NCI-H446 (cell line): ENCODE data around the gene SUSD4.
"Not testable (repeated sequence)": the region's sequence is repeated elsewhere in the genome, so short reads cannot be mapped to it uniquely, and the experiment has no call there.

Experiments
- DNase-seq, 2 experiments: peaks; one replicate each; lab custom pipeline; 2025; lab: John Stamatoyannopoulos, UW

Gene SUSD4

DNA sequence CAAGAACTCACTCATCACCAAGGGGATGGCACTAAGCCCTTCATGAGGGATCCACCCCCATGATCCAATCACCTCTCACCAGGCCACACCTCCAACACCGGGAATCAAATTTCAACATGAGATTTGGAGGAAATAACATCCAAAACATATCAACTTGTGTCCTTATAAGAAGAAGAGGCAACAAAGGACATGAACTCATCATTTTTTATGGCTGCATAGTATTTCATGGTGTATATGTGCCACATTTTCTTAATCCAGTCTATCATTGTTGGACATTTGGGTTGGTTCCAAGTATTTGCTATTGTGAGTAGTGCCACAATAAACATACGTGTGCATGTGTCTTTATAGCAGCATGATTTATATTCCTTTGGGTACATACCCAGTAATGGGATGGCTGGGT, 112.6 kb downstream of the SUSD4 start:
- not testable (repeated sequence) for DNase-seq

DNA sequence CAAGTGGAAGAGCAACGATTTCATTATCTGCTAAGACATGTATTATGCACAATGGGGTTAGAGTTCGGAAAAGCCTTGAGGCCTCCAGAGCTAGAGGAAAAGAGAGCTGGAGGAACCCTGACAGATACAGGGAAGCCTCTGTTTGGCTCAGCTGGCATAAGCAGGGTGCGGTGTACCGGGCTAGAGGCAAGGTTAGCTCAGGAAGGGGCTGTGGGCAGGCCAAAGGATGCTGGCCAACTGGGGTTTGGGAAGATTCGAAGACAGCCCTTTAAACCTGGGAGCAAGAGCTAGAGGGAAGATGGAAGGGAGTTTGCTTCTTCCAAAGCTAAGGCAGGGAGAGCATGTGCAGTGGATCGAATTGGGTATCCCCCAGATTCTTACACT, 113.4 kb downstream of the SUSD4 start:
- no peak for DNase-seq

DNA sequence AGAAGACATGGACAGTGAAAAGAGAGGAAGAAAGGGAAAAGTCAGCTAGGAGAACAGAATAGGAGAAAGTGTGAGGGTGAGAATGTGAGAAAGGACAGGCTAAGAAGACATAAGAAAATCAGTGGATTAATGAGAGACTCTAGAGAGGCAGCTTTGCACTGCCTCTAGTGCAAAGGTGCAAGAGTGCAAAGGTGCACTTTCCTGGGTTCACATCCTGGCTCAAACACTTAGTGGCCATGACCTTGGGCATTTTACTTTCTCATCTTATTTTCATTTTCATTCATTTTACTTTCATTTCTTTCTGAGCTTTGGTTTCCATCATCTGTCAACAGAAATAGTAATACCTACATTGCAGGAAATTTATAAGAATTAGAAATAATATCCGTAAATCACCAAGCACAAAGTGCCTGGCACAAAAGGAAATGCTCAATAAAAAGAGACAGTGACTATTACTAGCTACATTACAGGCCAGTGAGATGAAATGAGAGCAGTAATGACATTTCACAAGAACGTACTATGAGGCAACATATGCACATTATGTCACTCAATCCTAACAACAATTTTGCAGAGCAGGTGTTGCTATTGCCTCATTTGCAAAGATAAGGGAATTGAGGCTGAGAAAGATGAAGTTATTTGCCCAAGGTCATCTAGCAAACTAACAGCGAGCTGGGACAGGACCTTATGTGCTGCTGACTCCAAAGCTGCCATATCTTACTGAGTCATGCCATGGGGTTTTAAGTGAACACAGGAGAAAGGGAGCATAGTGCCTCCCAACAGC, 113.9 kb downstream of the SUSD4 start:
- DNase-seq: no peak

DNA sequence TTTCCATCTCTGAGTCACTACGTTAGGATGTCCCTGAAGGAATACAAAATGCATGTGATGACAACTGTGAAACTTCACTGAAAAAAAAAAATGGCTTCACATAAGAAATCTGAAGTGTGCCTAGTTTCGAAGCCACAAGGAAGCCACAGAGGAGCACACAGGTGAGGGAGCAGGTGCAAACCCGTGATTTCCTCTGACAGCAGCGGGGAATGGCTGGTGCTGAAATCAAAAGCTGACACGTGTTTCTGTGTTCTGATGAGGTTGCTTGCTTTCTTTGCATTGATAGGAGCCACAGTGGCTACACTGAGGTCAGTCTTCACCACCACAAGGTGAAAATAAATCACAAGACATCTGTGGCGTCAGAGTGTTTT, 115.2 kb downstream of the SUSD4 start:
- DNase-seq: no peak

DNA sequence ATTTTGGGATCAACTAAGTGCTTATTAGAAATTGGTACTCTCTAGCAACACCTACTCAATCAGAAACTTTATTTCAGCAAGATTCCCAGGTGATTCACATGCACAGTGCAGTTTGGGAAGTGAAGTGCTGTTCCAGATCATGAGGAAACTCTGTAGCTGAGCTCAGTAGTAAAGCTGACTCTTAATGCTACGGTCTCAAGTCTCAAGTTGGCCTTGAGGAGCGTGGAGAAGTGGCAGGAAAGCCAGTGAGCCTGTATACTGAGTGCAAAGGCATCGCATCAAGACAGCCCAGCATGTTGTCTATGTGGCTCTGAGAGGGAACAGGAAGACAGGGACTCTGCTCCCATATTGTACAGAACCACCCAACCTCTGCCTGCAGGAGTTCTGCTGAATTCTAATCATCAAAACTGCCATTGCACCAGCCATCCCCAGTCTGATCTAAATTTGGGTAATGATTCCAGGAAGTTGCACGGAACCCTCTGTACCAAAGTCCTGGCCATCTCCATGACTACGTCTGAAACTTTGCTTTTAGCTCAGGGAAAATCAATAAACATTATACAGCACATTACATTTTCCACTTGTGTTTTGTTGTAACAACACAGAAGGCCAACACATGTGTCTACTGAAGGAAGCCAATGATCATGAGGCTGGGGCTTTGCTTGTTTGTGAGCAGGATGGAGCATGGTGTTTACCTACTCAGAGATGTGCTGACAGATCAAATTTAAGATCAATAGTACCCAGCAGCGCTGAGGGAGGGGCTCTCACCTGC, 115.8 kb downstream of the SUSD4 start:
- no peak for DNase-seq

DNA sequence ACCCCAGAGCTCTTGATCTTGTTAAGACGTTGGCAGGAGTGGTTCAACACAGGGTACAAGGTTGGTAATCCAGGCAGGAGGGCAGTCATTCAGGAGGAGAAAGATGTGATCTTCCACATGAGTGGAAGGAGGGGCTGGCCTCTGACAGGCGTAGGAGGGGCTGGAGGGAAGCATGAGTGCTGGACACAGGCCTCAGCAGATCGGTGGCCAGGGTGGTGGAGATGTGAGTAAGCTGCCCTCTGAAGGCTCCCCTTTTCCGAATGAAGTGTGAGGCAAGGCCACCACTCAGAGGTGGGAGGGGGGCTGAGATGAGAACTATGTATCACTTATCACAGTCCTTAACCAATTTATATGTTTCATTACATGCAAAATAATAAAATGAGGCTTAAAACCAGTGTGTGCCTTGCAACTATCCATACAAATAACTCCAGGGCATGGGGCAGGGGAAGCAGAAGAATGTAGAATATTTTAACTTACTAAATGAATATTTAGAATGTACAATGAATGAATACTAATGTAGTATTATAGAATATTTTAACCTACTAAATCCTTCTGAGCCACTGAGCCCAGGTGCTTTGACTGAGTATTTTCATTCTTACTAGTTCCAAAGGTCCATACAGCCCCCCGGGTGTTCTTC, 117.4 kb downstream of the SUSD4 start:
- no peak for DNase-seq

DNA sequence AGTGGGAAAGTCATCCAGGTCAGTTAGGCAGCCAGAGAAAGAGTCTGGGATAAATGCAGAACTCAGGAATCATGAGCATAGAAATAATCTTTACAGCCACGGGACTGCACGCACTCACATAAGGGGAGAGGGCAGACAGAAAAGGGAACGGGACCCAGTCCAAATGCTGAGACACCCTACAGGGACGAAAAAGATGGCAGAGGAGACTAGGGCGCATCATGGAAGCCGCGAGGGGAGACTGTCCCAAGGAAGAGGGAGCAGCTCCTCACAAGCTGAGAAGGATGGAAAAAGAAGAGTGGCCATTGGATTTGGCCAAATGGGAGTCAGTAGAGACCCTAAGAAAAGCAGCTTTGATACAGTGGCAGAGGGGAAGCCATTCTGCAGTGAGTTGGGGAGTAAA, 118.0 kb downstream of the SUSD4 start:
- no peak for DNase-seq

DNA sequence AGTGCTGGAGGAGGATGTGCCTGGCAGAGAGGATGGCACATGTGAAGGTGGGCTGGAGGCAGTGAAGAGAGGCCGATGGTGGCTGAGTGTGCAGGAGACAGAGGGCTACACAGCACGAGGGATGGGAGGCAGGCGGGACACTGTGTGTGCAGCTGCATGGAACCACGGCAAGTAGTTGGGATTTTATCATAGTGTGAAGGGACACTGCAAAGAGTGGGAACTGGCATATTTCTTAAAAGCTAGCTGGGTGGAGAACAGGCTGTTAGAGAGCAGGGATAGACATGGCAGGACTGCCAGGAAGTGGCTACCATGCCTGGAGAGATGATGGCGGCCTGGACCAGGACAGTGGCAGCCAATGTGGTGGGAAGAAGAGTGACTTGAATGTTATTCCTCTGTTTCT, 118.6 kb downstream of the SUSD4 start:
- no peak for DNase-seq

DNA sequence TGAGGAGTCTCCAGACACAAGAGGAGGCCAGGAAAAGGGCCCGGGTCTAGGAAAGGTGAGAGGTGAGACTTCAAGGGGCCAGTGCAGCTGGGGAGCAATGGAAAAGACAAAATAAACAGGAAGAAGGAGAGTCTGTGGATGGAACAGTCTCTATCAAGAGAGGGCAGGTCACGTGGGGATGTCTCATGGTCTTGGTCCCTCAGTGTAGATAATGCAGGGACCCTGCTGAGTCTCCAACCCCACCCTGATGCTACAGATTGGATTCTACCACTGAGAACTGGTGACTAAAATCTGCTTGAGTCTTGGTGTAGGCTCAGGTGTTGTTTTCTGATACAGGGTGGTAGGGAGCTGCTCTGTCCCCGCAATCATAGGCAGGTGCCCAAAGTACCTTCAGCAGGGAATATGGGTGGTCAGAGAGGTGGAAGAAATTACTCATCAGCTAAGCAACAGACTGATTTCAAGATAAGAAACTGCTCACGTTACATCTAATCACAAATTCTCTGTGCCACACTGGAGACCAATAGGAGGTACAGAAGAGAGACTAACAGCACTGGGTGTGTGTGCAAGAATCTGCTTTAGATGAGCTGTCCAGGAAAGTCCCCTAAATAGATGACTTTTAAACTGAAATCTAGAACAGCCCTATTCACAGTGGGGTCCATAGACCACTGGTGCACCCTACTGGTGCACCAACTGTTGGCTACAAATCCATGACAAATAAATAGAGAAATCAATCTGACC, 119.4 kb downstream of the SUSD4 start:
- no peak for DNase-seq

DNA sequence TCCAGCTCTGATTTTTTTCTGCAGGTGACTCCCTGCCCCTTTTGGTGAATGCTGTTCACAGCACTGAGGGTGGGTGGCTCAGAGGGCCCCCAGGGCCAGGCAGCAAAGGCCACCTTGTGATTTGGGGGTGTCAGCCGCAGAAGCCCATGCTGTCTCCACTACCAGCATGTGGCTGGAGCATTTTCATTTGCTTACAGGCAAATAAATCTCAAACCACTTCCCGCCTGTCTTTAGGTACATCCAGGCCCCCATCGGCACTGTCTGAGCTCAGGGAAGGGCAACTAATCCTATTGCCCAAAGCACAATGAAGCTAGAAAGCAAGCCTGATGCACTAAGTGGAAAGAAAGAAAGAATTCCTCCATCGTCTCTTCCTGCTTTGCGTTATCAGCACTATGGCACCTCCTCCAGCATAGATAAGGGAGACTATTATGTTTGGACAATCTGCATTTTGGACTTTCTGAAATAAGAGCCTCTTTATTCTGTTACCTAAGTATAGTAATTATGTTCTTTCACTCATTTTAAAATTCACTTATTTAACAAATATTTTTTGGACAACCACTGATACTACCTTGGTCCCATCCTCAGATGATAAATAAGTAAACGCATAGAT, 120.4 kb downstream of the SUSD4 start:
- no peak for DNase-seq

DNA sequence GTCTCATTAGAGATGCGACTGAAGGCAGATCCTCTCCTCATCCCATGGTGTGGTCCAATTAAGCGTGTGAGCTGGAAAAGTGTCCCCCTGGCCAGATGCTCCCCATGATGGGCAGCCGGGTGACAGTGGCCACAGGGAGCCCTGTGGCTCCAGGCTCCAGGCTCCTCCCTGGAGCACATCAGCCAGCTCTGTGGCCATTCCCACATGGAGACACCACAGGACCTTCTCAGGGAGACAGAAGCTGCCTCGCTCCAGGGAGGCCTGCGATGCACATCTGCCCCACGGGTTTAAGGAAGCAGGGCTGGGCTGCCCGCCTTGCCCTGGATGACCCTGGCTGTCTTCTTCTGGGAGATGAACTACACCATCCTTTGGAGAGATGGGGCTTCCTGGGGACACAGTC, 121.0 kb downstream of the SUSD4 start:
- DNase-seq: no peak

DNA sequence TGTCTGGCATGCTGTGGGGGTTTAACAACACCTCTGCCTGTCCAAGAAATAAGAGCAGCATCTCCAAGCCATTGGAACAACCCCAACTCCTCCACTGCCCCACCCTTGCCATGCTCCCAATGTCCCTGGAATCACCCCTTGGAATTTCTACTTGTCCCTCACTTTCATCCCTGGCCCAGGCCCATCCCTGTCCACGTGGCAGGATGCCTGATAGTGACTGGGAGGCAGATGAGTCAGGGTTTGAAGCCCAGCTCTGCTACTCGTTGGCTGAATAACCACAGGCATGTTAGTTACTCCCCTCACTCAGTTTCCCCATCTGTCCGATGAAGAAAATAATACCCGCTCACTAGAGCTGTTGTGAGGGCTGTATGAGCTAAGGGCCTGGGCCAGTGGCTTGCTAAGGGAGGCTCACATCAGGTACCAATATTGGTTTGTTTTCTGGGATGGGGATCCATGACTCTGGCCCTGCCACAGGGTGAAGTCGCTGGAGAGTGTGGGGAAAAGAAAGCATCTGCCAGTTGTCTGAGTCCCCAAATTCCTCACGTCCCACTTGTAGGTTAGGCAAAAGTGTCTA, 121.5 kb downstream of the SUSD4 start:
- no peak for DNase-seq

DNA sequence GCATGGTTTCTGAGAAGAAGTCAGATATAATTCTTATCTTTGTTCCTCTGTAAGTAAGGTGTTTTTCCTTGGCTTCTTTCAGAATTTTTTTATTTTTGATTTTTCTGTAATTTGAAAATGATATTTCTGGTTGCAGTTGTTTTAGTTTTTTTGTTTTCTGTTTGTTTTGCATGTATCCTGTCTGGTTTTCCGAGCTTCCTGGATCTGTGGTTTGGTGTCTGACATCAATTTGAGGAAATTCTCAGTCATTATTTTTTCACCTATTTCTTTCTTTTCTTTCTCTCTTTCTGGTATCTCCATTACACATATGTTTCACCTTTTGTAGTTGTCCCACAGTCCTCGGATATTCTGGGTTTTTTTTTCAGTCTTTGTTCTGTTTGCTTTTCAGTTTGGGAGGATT, 123.9 kb downstream of the SUSD4 start:
- DNase-seq: no peak

DNA sequence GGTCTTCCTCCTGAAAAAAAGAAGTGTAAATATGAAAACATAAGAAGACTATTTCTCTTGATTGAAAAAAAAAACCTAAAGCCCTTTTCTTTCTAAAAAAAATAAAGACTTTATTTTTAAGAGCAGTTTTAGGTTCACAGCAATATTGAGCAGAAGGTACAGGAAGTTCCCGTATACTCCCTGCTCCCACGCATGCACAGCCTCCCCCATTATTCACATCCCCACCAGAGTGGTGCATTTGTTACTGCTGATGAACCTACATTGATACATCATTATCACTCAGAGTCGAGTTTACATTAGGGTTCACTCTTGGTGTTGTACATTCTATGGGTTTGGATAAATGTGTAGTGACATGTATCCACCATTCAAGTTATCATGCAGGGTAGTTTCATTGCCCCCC, 128.9 kb downstream of the SUSD4 start:
- DNase-seq: no peak

DNA sequence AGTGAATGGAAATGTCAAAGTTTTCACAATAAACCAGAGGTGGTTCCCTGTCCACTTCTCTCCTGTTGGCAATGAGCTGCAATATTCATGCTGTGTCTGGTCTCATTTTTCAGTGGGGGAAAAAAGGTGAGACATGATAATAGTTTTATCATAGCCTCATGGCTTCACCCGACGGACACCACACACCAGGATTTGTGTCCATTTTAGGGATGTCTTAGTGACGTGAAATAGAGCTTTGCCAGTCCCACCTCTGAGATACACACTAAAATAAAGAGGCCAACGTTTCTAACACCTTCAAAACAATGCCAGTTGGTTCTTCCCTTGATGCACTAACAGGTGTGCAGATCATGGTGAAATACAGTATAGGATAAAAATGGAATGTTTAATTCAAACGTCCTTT, 129.4 kb downstream of the SUSD4 start:
- DNase-seq: no peak

DNA sequence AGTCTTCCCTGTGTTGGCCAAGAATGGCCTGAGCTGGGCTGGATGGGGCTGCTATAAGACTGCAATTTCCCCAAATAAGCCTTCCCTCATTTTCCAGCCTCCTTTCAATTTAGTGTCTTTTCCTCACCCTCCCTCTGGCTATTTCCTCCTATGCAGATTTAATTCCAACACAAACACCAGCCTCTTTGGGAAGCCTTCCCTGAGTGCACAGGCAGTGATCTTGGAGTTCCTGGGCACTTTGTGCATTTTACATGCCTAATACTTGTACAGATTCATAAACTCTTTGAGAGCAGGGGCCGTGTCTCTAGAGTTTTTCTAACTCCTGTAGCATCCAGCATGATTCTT, 129.8 kb downstream of the SUSD4 start:
- DNase-seq: no peak

DNA sequence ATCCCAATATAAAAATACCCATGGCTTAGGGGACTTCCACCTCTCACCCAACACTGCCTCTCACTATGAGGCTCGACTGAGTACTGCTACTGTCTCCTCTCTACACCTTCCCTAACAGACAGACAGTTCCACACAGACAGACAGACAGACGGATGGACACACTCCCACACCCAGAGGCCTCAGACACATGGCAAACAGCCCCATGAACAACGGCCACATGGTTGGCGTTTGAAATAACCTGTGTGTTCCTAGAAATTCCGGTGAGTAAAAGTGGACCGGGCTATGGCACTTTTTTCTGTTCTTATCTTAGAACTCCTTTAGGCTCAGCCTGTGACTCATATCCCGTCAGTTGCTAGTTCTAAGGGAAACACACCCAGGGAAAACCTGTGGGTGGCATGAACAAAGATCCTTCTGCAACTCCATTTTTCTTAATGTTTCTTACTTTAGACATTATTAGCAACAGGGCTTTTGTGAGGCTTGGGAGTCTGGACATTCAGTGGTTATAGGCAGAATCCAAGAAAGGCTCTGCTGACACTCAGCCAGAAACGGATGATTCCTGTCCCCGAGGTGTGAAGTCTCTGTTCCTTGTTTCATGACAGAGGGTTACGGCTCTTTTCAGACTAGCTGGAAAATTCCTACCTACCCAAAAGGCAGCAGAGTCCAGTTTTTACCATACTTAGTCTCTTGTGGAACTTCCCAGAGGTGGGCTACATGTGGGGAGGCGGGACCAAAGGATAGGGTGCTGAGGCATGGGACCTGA, 130.4 kb downstream of the SUSD4 start:
- DNase-seq: no peak

DNA sequence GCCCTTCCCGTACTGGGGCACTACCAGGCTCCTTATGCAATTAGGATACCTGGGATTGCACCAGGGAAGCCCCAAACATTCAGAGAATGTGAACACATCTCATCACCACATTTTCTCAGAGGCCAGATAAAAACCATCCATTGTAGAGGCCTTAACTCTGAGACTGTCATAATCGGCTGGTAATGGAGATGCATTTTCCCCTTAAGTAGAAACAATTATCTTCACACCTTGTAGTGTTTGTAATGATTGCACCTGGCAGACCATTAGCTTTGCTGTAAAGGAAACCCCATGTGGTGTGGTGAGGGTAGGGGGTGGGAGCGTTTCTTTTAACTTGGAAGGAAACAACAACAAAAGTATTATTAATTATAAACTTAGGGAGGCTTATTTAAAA, 131.0 kb downstream of the SUSD4 start:
- no peak for DNase-seq

DNA sequence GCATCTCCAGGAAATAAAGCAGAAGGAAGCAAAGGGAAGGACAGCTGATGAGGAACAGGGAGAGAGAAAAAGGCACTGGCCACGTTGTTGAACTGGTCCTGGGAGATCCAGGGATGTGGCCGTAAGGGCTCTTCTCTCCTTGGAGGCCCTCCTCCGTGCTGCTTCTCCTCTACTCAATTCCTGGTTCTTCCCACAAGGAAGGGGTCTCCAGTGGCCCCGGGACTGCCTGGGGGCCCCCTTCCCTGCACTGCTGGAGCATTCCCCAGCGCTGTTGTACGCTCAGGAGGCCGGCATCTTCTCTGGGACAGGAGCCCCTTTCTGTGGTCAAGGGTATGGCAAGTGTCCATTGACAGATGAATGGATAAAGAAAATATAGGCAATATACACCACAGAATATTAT, 132.4 kb downstream of the SUSD4 start:
- DNase-seq: no peak

DNA sequence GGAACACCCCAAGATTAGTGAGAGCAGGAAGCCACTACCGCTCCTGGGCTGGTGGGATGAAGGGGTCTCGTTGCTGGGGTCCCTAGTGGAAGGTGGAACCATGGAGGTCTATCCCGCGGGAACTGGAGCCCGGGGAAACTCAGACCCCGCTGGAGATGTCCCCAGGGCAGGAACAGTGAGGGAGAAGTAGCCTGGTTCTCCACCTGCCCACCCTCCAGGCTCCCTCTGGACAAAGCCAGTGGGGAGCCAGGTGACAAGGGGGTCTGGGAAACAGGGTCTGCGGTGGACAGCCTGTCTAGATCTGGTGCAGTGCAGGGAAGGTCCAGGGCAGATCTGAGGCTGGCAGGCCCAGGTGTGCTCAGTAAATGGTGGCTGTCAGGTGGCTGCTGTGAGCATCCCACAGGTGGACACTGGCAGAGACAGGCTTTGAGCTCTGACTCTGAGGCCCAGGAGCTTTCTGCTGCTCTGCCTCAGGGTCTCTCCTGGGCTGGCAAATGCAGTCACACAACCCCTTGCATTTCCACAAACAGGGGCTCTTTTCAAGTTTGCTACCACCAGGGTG, 132.9 kb downstream of the SUSD4 start:
- no peak for DNase-seq
